NOMO-1 treated with DMSO at 0.1 percent for 48 hours (cell line): Measurements from ENCODE around the gene MAP2K3.
A peak's percentile ranks its signal among the peaks of the same experiment; 100 is the strongest.
"Not testable (repeated sequence)": the region's sequence is repeated elsewhere in the genome, so short reads cannot be mapped to it uniquely, and the experiment has no call there.

Experiments
- DNase-seq: peaks from one replicate; lab custom pipeline; 2025; ENCODE audit not compliant: unreplicated experiment; lab: John Stamatoyannopoulos, UW

MAP2K3 gene

GRCh38 chr17:21327921-21328320 lies 43.4 kb downstream of the MAP2K3 start:
- DNase-seq: peak; percentile 1

- not testable (repeated sequence) for DNase-seq
Measured at GRCh38 chr17:21328778-21329177, 44.3 kb downstream of the MAP2K3 start.

- DNase-seq: no peak
Measured at GRCh38 chr17:21330436-21331160, 46.1 kb downstream of the MAP2K3 start.

- DNase-seq: not testable (repeated sequence)
Measured at GRCh38 chr17:21336541-21337294, 52.2 kb downstream of the MAP2K3 start.

- not testable (repeated sequence) for DNase-seq
Measured at GRCh38 chr17:21337981-21338625, 53.6 kb downstream of the MAP2K3 start.

- DNase-seq: no peak
Measured at GRCh38 chr17:21339011-21339410, 54.5 kb downstream of the MAP2K3 start.

- DNase-seq: not testable (repeated sequence)
Measured at GRCh38 chr17:21339571-21339970, 55.1 kb downstream of the MAP2K3 start.

- not testable (repeated sequence) for DNase-seq
Measured at GRCh38 chr17:21340407-21340806, 55.9 kb downstream of the MAP2K3 start.

GRCh38 chr17:21341279-21341678 lies 56.8 kb downstream of the MAP2K3 start:
- DNase-seq: not testable (repeated sequence)

- not testable (repeated sequence) for DNase-seq
Measured at GRCh38 chr17:21341925-21342540, 57.5 kb downstream of the MAP2K3 start.

- DNase-seq: not testable (repeated sequence)
Measured at GRCh38 chr17:21343061-21343949, 58.8 kb downstream of the MAP2K3 start.

- not testable (repeated sequence) for DNase-seq
Measured at GRCh38 chr17:21344801-21345200, 60.3 kb downstream of the MAP2K3 start.

- no peak for DNase-seq
Measured at GRCh38 chr17:21345236-21345635, 60.7 kb downstream of the MAP2K3 start.

- not testable (repeated sequence) for DNase-seq
Measured at GRCh38 chr17:21346107-21346506, 61.6 kb downstream of the MAP2K3 start.

- DNase-seq: not testable (repeated sequence)
Measured at GRCh38 chr17:21346651-21347250, 62.2 kb downstream of the MAP2K3 start.

GRCh38 chr17:21347660-21348059 lies 63.1 kb downstream of the MAP2K3 start:
- DNase-seq: not testable (repeated sequence)

- not testable (repeated sequence) for DNase-seq
Measured at GRCh38 chr17:21348081-21348925, 63.8 kb downstream of the MAP2K3 start.

GRCh38 chr17:21348926-21349261 lies 64.4 kb downstream of the MAP2K3 start:
- not testable (repeated sequence) for DNase-seq
